NB4 (cell line): Measurements from ENCODE around the gene LBX1.

Experiments used
- DNase-seq: peaks from one replicate; pipeline ENCODE4 v3.0.0; 2010; ENCODE audit warnings: low read depth
- H3K4me3 ChIP-seq: one replicate; pipeline ENCODE4 v1.5.1; 2011; ENCODE audit warnings: mild to moderate bottlenecking, low read depth, low read length, moderate library complexity
- MAX ChIP-seq: IDR thresholded peaks from 2 replicates; pipeline ENCODE4 v1.6.1; 2011; ENCODE audit warnings: low read depth, low read length
- MYC ChIP-seq: IDR thresholded peaks from 2 replicates; pipeline ENCODE4 v1.6.1; 2011; ENCODE audit warnings: low read depth, low read length
- POLR2A ChIP-seq: IDR thresholded peaks from 2 replicates; pipeline ENCODE4 v1.6.1; 2011; ENCODE audit warnings: mild to moderate bottlenecking; ENCODE audit not compliant: insufficient read length; ENCODE audit errors: extremely low read depth
- TF ChIP-seq, protein P1 (sequence below): IDR thresholded peaks from one replicate; pipeline ENCODE4 v1.5.1; 2012; ENCODE audit warnings: low read depth, low read length

Gene LBX1

DNA sequence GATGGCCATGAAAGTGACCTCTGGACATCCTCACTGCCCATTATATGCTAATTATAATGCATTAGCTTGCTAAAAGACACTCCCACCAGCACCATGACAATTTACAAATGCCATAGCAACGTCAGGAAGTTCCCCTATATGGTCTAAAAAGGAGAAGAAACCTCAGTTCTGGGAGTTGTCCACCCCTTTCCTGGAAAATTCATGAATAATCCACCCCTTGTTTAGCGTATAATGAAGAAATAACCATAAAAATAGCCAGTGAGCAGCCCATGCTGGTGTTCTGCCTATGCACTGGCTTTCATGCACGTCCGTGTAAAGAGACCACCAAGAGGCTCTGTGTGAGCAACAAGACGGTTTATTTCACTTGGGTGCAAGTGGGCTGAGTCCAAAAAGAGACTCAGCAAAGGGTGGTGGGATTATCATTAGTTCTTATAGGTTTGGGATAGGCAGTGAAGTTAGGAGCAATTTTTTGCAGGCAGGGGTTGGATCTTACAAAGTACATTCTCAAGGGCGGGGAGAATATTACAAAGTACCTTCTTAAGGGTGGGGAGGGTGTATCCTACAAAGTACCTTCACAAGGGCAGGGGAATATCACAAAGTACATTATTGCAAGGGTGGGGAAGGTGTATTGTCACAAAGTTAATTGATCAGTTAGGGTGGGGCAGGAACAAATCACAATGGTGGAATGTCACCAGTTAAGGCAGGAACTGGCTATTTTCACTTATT, 45.6 kb downstream of the LBX1 start:
- no peak for DNase-seq
- TF ChIP-seq, protein P1, sequence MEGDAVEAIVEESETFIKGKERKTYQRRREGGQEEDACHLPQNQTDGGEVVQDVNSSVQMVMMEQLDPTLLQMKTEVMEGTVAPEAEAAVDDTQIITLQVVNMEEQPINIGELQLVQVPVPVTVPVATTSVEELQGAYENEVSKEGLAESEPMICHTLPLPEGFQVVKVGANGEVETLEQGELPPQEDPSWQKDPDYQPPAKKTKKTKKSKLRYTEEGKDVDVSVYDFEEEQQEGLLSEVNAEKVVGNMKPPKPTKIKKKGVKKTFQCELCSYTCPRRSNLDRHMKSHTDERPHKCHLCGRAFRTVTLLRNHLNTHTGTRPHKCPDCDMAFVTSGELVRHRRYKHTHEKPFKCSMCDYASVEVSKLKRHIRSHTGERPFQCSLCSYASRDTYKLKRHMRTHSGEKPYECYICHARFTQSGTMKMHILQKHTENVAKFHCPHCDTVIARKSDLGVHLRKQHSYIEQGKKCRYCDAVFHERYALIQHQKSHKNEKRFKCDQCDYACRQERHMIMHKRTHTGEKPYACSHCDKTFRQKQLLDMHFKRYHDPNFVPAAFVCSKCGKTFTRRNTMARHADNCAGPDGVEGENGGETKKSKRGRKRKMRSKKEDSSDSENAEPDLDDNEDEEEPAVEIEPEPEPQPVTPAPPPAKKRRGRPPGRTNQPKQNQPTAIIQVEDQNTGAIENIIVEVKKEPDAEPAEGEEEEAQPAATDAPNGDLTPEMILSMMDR, result no peak
- TF ChIP-seq MAX (no peak), POLR2A (no peak), MYC (no peak)
- no peak overlapping the region for H3K4me3 ChIP-seq

- no peak overlapping the region for H3K4me3 ChIP-seq
- TF ChIP-seq MAX (no peak), POLR2A (no peak), MYC (no peak)
- TF ChIP-seq, protein P1, result no peak
- DNase-seq, result no peak
Measured at GRCh38 chr10:101182936-101183335, 46.3 kb downstream of the LBX1 start.
